Neutrophil (primary cell): ENCODE results near the gene PSMB10.

Source experiments
- H3K27ac ChIP-seq: fragments of 200-600 bp; sonication (generic); 2 replicates; pipeline ENCODE4 v1.5.1; 2016; ENCODE audit warnings: mild to moderate bottlenecking, moderate library complexity
- H3K27me3 ChIP-seq: fragments of 200-600 bp; sonication (generic); 2 replicates; pipeline ENCODE4 v1.6.0; 2016; ENCODE audit warnings: mild to moderate bottlenecking
- H3K36me3 ChIP-seq: fragments of 200-600 bp; sonication (generic); 2 replicates; pipeline ENCODE4 v1.5.1; 2017
- H3K4me1 ChIP-seq, 2 experiments: fragments of 200-600 bp in 1 of 2; sonication (generic) in 1 of 2; 1 replicate in 1 of 2; 2 replicates in 1 of 2; pipeline versions ENCODE4 v1.5.1 to v1.6.1; 2013 to 2016; ENCODE audit warnings: low read depth in 1 of 2, low read length in 1 of 2, mild to moderate bottlenecking in 1 of 2, moderate library complexity in 1 of 2; ENCODE audit not compliant: control insufficient read depth in 1 of 2, insufficient read depth in 1 of 2
- H3K4me3 ChIP-seq, 2 experiments: fragments of 200-600 bp in 1 of 2; sonication (generic) in 1 of 2; 1 replicate in 1 of 2; 2 replicates in 1 of 2; pipeline ENCODE4 v1.5.1; 2013 to 2016; ENCODE audit warnings: low read depth in 1 of 2, low read length in 1 of 2, mild to moderate bottlenecking in 1 of 2, moderate library complexity in 1 of 2
- H3K9me3 ChIP-seq: fragments of 200-600 bp; sonication (generic); 2 replicates; pipeline ENCODE4 v1.5.1; 2016
- TF ChIP-seq, protein P1 (sequence below): fragments of 200-600 bp; sonication (generic); IDR thresholded peaks from 2 replicates; pipeline ENCODE4 v1.5.1; 2016; ENCODE audit warnings: antibody characterized with exemption

The PSMB10 gene

DNA sequence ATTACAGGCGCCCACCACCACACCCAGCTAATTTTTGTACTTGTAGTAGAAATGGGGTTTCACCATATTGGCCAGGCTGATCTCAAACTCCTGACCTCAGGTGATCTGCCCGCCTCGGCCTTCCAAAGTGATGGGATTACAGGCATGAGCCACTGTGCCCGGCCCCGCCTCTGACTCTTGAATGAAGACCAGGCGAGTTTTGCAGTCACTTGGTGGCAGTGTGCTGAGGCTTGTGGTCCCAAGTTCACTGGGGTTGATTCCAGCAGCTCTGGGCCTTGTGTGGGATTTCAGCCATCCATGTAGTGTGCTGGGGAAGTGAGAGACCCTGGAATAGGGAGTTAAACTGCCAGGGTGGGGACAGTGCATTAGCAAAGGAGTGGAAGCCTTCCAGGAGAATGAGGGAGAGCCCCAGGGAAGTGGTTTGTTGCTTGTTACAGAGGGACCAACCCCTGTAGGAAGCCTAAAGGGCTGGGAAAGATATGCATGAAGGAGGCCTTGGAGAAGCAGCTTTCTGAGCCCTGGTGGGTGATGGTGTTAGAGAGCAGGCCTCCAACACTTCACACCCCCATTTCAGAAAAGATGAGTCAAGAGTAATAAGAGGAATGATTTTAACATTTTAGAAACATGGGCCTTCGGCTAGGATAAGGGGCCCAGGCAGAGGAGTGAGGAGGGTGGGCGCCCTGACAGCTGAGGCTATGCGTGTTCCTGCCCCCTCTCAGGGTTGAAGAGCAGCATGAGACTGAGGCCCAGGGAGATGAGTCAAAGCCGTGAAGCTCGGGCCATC is 29.1 kb downstream of the PSMB10 start:
- Histone ChIP-seq H3K36me3 (peaks cover 42% of the 10 kb centered on the region), H3K4me1 (no peaks in the 10 kb centered on the region), H3K9me3 (no peaks in the 10 kb centered on the region), H3K4me3 (no peak overlapping the region), H3K27ac (no peak overlapping the region), H3K27me3 (no peaks in the 10 kb centered on the region)
- TF ChIP-seq, protein P1, sequence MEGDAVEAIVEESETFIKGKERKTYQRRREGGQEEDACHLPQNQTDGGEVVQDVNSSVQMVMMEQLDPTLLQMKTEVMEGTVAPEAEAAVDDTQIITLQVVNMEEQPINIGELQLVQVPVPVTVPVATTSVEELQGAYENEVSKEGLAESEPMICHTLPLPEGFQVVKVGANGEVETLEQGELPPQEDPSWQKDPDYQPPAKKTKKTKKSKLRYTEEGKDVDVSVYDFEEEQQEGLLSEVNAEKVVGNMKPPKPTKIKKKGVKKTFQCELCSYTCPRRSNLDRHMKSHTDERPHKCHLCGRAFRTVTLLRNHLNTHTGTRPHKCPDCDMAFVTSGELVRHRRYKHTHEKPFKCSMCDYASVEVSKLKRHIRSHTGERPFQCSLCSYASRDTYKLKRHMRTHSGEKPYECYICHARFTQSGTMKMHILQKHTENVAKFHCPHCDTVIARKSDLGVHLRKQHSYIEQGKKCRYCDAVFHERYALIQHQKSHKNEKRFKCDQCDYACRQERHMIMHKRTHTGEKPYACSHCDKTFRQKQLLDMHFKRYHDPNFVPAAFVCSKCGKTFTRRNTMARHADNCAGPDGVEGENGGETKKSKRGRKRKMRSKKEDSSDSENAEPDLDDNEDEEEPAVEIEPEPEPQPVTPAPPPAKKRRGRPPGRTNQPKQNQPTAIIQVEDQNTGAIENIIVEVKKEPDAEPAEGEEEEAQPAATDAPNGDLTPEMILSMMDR: no peak

DNA sequence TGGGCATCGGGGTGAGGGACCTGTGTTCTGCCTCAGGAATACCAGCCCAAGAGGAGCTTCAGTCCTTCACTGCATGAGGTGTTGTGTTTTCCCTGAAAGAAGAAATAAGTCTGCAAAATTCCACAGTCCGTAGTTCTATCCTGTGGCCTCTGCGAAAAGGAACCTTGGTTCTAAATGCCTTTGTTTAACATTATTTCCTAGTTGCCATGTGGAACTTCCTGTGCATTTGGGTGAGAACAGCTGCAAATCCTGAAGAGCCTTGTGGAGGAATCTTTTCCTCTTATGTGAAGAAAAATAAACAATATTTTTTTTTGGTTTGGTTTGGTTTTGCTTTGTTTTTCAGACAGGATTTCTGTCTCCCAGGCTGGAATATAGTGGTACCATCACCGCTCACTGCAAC is 33.8 kb downstream of the PSMB10 start:
- Histone ChIP-seq H3K9me3 (no peaks in the 10 kb centered on the region), H3K27me3 (no peaks in the 10 kb centered on the region), H3K4me3 (no peak overlapping the region), H3K4me1 (no peaks in the 10 kb centered on the region), H3K36me3 (no peaks in the 10 kb centered on the region), H3K27ac (no peak overlapping the region)
- TF ChIP-seq, protein P1: no peak

DNA sequence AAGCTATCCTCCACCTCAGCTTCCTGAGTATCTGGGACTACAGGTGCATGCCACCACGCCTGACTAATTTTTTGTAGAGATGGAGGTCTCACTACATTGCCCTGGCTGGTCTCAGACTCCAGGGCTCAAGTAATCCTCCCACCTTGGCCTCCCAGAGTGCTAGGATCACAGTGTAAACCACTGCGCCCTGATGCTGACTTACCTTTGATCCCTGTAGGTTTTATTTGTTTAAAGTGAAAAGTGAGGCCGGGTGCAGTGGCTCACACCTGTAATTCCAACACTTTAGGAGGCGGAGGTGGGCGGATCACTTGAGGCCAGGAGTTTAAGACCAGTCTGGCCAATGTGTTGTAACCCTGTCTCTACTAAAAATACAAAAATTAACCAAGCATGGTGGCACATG is 34.9 kb downstream of the PSMB10 start:
- H3K27me3 ChIP-seq: no peaks in the 10 kb centered on the region
- no peak overlapping the region for H3K4me3 ChIP-seq
- H3K4me1 ChIP-seq: no peaks in the 10 kb centered on the region
- H3K36me3 ChIP-seq: no peaks in the 10 kb centered on the region
- no peak overlapping the region for H3K27ac ChIP-seq
- H3K9me3 ChIP-seq: no peaks in the 10 kb centered on the region
- TF ChIP-seq, protein P1: no peak

- Histone ChIP-seq H3K9me3 (no peaks in the 10 kb centered on the region), H3K27me3 (no peaks in the 10 kb centered on the region), H3K27ac (no peak overlapping the region), H3K4me3 (no peak overlapping the region), H3K36me3 (no peaks in the 10 kb centered on the region), H3K4me1 (peaks cover 20 to 21% of the 10 kb centered on the region in 2 experiments)
- TF ChIP-seq, protein P1: no peak
These were observed 39.4 kb downstream of the PSMB10 start for GRCh38 chr16:67897231-67897630.

DNA sequence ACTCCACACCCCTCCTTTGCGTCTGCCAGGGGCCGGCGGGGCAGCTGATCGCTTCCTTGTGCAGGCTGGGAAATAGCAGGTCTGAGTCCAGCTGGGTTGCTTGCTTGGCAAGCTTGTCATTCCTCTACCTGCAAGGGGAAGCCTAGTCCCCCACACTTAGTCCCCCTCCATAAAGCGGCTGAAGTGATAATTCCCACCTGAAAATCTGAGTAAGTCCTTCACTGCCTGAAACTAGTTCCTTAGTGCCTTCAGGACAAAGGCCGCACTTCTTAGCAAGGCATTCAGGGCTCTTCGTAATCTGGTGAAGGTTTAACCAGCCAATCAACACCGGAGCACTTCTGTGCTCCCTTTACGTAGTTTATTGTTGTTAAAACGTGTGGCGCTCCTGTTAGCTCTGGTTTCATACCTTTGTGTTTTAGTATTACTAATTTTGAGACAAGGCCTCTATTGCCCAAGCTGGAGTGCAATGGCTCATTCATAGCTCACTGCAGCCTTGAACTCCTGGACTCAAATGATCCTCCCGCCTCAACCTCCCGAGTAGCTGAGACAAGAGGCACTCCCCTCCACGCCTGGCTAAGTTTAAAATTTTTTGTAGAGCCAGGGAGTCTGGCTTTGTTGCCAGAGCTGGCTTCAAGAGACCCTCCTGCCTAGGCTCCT is 42.8 kb downstream of the PSMB10 start:
- H3K4me1 ChIP-seq: peaks cover 20 to 22% of the 10 kb centered on the region in 2 experiments
- H3K4me3 ChIP-seq: peak overlapping the region; percentile 85 to 89
- H3K36me3 ChIP-seq: no peaks in the 10 kb centered on the region
- peak overlapping the region; percentile 90 for H3K27ac ChIP-seq
- no peaks in the 10 kb centered on the region for H3K27me3 ChIP-seq
- H3K9me3 ChIP-seq: no peaks in the 10 kb centered on the region
- TF ChIP-seq, protein P1: no peak
